HCT116 (cell line): ENCODE data around the gene UQCC2. TPM values are rescaled to one million over a fixed set of nuclear protein-coding genes. Genes with fewer than 3 reads are reported as not detected.

ENCODE experiments used
- ATAC-seq: fragments of 200-7000 bp; cut with Tn5 transposase; 2 replicates; pipeline ENCODE4 v1.9.1; 2020; ENCODE audit warnings: mild to moderate bottlenecking, moderate library complexity
- BruUV-seq: library from RNA; stranded (reverse); fragments of 400-500 nt; replicated peaks from 2 replicates; lab custom pipeline; 2021; lab: Mats Ljungman, UMichigan
- CTCF ChIA-PET: fragments of 300-600 bp; sonication (Branson Sonifier 250); formaldehyde crosslinking; loops from one replicate; lab custom pipeline; 2021; ENCODE audit warnings: antibody characterized with exemption; lab: Charles Lee
- POLR2A ChIA-PET: fragments of 300-600, 350-600 bp; sonication (Branson Sonifier 250); formaldehyde crosslinking; loops from one replicate; lab custom pipeline; 2021; ENCODE audit warnings: antibody characterized with exemption; lab: Charles Lee
- RAD21 ChIA-PET, 2 experiments: fragments of 300-600 bp; sonication (Branson Sonifier 250); formaldehyde crosslinking; loops; one replicate each; lab custom pipeline; 2023; ENCODE audit warnings: low total read pairs in 2 of 2; ENCODE audit not compliant: uncharacterized antibody in 2 of 2, unreplicated experiment in 2 of 2, low non-redundant PET in 1 of 2; lab: Charles Lee
- DNase-seq: peaks from one replicate; pipeline ENCODE4 v3.0.0-alpha.2; 2010; ENCODE audit warnings: low read depth, low spot score
- H2AFZ ChIP-seq: fragments of 200-600 bp; shearing (Covaris generic), sonication (generic); 2 replicates; pipeline ENCODE4 v1.6.1; 2017; ENCODE audit warnings: low read depth, mixed run types, mixed read lengths, antibody characterized with exemption, low read length; ENCODE audit not compliant: poor library complexity, severe bottlenecking
- H3K27ac ChIP-seq: 2 replicates; pipeline ENCODE4 v1.5.1; 2012; ENCODE audit warnings: low read depth, low read length
- H3K27me3 ChIP-seq: fragments of 200-600 bp; sonication (generic); 2 replicates; pipeline ENCODE4 v1.6.1; 2016; ENCODE audit warnings: mixed run types, low read length, mixed read lengths; ENCODE audit not compliant: insufficient read depth
- H3K36me3 ChIP-seq, 2 experiments: fragments of 200-500 bp in 1 of 2; fragments of 200-600 bp in 1 of 2; sonication (Bioruptor generic) in 1 of 2; sonication (generic) in 1 of 2; 2 replicates each; pipeline versions ENCODE4 v1.5.1 to v1.6.1; 2014 to 2016; ENCODE audit warnings: low read length in 2 of 2, inconsistent platforms in 1 of 2, mixed read lengths in 1 of 2, mixed run types in 1 of 2; ENCODE audit not compliant: insufficient read depth in 2 of 2, control insufficient read depth in 1 of 2
- H3K4me1 ChIP-seq, 2 experiments: fragments of 200-600 bp in 1 of 2; sonication (generic) in 1 of 2; 2 replicates each; pipeline versions ENCODE4 v1.5.1 to v1.6.1; 2012 to 2017; ENCODE audit warnings: low read length in 2 of 2, inconsistent platforms in 1 of 2, mild to moderate bottlenecking in 1 of 2, mixed read lengths in 1 of 2, mixed run types in 1 of 2, moderate library complexity in 1 of 2; ENCODE audit not compliant: insufficient read depth in 2 of 2, control insufficient read depth in 1 of 2
- H3K4me2 ChIP-seq: fragments of 200-600 bp; sonication (generic); 2 replicates; pipeline ENCODE4 v1.6.1; 2017; ENCODE audit warnings: mixed run types, low read length, mixed read lengths
- H3K4me3 ChIP-seq, 2 experiments: fragments of 200-600 bp in 1 of 2; sonication (generic) in 1 of 2; replicated peaks in 1 of 2; 2 replicates each; pipeline ENCODE4 v1.5.1; 2011 to 2016; ENCODE audit warnings: low read length in 2 of 2, control low read depth in 1 of 2, low read depth in 1 of 2, mild to moderate bottlenecking in 1 of 2, mixed read lengths in 1 of 2, mixed run types in 1 of 2
- H3K79me2 ChIP-seq: fragments of 200-600 bp; sonication (generic); 2 replicates; pipeline ENCODE4 v1.6.1; 2017; ENCODE audit warnings: mild to moderate bottlenecking, mixed run types, low read length, moderate library complexity, mixed read lengths; ENCODE audit not compliant: insufficient read depth
- H3K9ac ChIP-seq: fragments of 200-600 bp; sonication (generic); 2 replicates; pipeline ENCODE4 v1.6.1; 2016; ENCODE audit warnings: low read length, mixed read lengths
- H3K9me2 ChIP-seq: fragments of 200-600 bp; sonication (generic), shearing (Covaris generic); 2 replicates; pipeline ENCODE4 v1.6.1; 2017; ENCODE audit warnings: mixed run types, mild to moderate bottlenecking, moderate library complexity; ENCODE audit not compliant: insufficient read depth
- H3K9me3 ChIP-seq, 2 experiments: fragments of 200-500 bp in 1 of 2; fragments of 200-600 bp in 1 of 2; sonication (Bioruptor generic) in 1 of 2; sonication (generic) in 1 of 2; 2 replicates each; pipeline ENCODE4 v1.6.1; 2014 to 2017; ENCODE audit warnings: low read length in 2 of 2, mixed read lengths in 2 of 2, inconsistent platforms in 1 of 2, low read depth in 1 of 2, mild to moderate bottlenecking in 1 of 2, mixed run types in 1 of 2, moderate library complexity in 1 of 2; ENCODE audit not compliant: control insufficient read depth in 1 of 2, insufficient read depth in 1 of 2
- H4K20me1 ChIP-seq: fragments of 200-600 bp; sonication (generic), shearing (Covaris generic); 2 replicates; pipeline ENCODE4 v1.6.1; 2017; ENCODE audit warnings: mixed run types, mild to moderate bottlenecking, moderate library complexity; ENCODE audit not compliant: insufficient read depth
- EZH2phosphoT487 ChIP-seq: fragments of 200-600 bp; IDR thresholded peaks from 2 replicates; pipeline ENCODE4 v1.6.1; 2018; ENCODE audit warnings: antibody characterized with exemption, borderline replicate concordance
- POLR2A ChIP-seq: IDR thresholded peaks from 2 replicates; pipeline ENCODE4 v1.7.0; 2011; ENCODE audit warnings: borderline replicate concordance; ENCODE audit not compliant: insufficient read depth, insufficient read length; ENCODE audit errors: extremely low read depth
- POLR2AphosphoS5 ChIP-seq: IDR thresholded peaks from 2 replicates; pipeline ENCODE4 v1.6.1; 2011; ENCODE audit warnings: mild to moderate bottlenecking, low read depth, low read length, moderate library complexity
- RAD21 ChIP-seq: IDR thresholded peaks from 2 replicates; pipeline ENCODE4 v1.6.1; 2012; ENCODE audit warnings: low read depth, mild to moderate bottlenecking
- YY1 ChIP-seq: IDR thresholded peaks from 2 replicates; pipeline ENCODE4 v1.6.1; 2011; ENCODE audit warnings: low read length, low read depth, moderate library complexity, mild to moderate bottlenecking; ENCODE audit not compliant: insufficient replicate concordance; ENCODE audit errors: extremely low read depth
- intact Hi-C: fragments of 100-400 bp; cut with micrococcal nuclease; formaldehyde crosslinking; loops from 2 replicates; pipeline ENCODE4 v1.10.0; 2022
- total RNA-seq: library from RNA; stranded (reverse); gene quantifications from one replicate; pipeline ENCODE4 v1.2.1, GENCODE V29; 2021; ENCODE audit not compliant: unreplicated experiment
- TF ChIP-seq, protein P1 (sequence below): IDR thresholded peaks from 2 replicates; pipeline ENCODE4 v1.6.1; 2011; ENCODE audit warnings: mild to moderate bottlenecking, low read length, moderate library complexity; ENCODE audit not compliant: insufficient replicate concordance; ENCODE audit errors: extremely low read depth

Gene UQCC2
- total RNA-seq, 1 experiment from 2014 or later = 95.1 TPM

DNA sequence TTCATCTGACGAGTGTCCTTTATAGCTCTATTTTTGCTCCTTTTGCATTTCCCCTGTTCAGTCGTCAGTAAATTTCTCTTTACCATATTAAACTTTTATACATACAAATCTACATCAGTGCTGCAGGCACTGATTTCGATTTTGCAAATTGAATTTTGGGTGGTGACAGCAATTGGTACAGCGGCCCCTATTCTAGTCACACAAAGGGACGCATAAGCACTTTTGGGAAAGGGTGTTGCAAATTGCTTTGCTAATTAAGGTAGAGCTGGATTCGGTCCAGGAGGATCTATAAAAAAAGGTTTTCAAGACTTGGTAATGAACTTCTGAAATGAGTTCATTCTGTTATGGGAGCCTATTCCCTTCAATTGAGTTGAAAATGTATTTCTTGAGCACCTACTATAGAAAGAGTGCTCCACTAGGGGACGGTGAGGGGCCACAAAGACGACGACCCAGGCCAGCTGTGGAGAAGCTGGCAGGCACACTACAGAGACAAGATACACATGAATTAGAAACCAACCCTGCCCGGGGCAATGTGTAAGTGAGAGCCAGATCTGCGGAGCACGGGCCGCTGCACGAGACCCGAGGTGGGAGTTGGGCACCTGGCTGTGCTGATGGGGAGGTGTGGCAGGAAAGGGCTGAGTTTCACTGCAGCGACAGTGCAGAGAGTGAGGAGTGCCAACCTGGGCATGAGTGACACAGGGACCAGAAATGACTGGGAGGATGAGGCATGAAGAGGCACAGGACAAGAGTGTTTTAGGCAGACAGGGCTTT, 5.4 kb downstream of the UQCC2 start:
- H3K36me3 ChIP-seq = peaks cover 2 to 43% of the 10 kb centered on the region in 2 experiments; a peak in 3 of 4 replicates
- H2AFZ ChIP-seq = no peak overlapping the region
- no peaks in the 10 kb centered on the region for H4K20me1 ChIP-seq
- ChIA-PET CTCF (no interaction called here), RAD21 (no interaction called here), POLR2A (no interaction called here)
- ATAC-seq (no peak), DNase-seq (no peak)
- H3K9me2 ChIP-seq = no peaks in the 10 kb centered on the region
- H3K27me3 ChIP-seq = no peaks in the 10 kb centered on the region
- H3K4me1 ChIP-seq = peaks cover 5 to 13% of the 10 kb centered on the region in 2 experiments; a peak in 3 of 4 replicates
- H3K9ac ChIP-seq = no peak overlapping the region
- H3K79me2 ChIP-seq = peaks cover 45% of the 10 kb centered on the region
- TF ChIP-seq POLR2A = no peak
- no peaks in the 10 kb centered on the region for H3K9me3 ChIP-seq
- no peak overlapping the region for H3K27ac ChIP-seq
- intact Hi-C loops = no loop called here
- no peak overlapping the region for H3K4me3 ChIP-seq
- H3K4me2 ChIP-seq = no peak overlapping the region
- BruUV-seq = no TSS peak

DNA sequence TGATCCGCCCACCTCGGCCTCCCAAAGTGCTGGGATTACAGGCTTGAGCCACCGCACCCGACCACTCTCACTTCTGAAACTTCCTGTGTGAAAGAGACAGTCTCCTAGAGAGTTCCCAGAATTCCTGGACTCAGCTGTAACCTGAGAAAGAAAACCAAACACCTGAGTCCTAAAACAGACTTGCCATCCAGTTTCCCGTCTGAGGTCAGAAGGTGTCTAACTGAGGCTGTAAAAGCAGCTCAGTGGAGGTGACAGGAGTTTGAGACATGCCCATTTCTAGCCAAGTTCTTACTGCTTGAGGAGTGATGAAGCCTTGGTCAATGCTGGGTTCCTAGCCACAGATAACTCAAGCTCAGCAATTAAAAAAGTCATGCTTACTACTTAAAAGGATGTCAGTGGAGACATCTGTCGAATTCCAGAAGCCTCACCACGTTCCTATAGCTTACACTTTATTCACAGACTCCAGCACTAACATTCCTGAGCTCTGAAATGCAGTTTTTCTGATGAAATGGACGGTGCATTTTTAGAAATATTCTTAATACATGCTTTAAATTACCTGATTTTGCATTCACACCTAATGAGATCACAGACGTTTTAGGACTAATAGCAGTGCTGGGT, 6.1 kb downstream of the UQCC2 start:
- Histone ChIP-seq H3K4me3 (no peak overlapping the region), H3K9me2 (no peaks in the 10 kb centered on the region), H4K20me1 (no peaks in the 10 kb centered on the region), H3K4me2 (no peak overlapping the region), H3K4me1 (peaks cover 1 to 11% of the 10 kb centered on the region in 2 experiments; a peak in 3 of 4 replicates), H3K79me2 (peaks cover 37% of the 10 kb centered on the region), H3K36me3 (peaks cover 2 to 48% of the 10 kb centered on the region in 2 experiments; a peak in 3 of 4 replicates), H3K27ac (no peak overlapping the region), H3K9ac (no peak overlapping the region), H3K27me3 (no peaks in the 10 kb centered on the region), H3K9me3 (no peaks in the 10 kb centered on the region), H2AFZ (no peak overlapping the region)
- DNase-seq (no peak), ATAC-seq (no peak)
- intact Hi-C loops = no loop called here
- ChIA-PET CTCF (no interaction called here), RAD21 (no interaction called here), POLR2A (no interaction called here)
- BruUV-seq = no TSS peak
- no peak for TF ChIP-seq POLR2AphosphoS5
- no peak for TF ChIP-seq EZH2phosphoT487
- TF ChIP-seq RAD21 = no peak
- TF ChIP-seq, protein P1, sequence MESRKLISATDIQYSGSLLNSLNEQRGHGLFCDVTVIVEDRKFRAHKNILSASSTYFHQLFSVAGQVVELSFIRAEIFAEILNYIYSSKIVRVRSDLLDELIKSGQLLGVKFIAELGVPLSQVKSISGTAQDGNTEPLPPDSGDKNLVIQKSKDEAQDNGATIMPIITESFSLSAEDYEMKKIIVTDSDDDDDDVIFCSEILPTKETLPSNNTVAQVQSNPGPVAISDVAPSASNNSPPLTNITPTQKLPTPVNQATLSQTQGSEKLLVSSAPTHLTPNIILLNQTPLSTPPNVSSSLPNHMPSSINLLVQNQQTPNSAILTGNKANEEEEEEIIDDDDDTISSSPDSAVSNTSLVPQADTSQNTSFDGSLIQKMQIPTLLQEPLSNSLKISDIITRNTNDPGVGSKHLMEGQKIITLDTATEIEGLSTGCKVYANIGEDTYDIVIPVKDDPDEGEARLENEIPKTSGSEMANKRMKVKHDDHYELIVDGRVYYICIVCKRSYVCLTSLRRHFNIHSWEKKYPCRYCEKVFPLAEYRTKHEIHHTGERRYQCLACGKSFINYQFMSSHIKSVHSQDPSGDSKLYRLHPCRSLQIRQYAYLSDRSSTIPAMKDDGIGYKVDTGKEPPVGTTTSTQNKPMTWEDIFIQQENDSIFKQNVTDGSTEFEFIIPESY = no peak
- no peak for TF ChIP-seq YY1
